Smooth muscle cell (in vitro differentiated cells): ENCODE results near the gene PYGM. TPM values are rescaled to one million over a fixed set of nuclear protein-coding genes. Genes with fewer than 3 reads are reported as not detected.

ENCODE experiments used
- DNase-seq: peaks from one replicate; lab custom pipeline; 2025; ENCODE audit not compliant: unreplicated experiment; lab: John Stamatoyannopoulos, UW
- H2AFZ ChIP-seq: fragments of 200-600 bp; sonication (generic); 2 replicates; pipeline ENCODE4 v1.6.0; 2016; ENCODE audit warnings: antibody characterized with exemption, low read depth, mild to moderate bottlenecking
- H3F3A ChIP-seq: fragments of 200-600 bp; sonication (generic); 2 replicates; pipeline ENCODE4 v1.6.0; 2017; ENCODE audit warnings: antibody characterized with exemption, low read depth
- H3K27ac ChIP-seq: fragments of 200-600 bp; sonication (generic); 2 replicates; pipeline ENCODE4 v1.5.1; 2016; ENCODE audit warnings: low read depth, mild to moderate bottlenecking
- H3K27me3 ChIP-seq: fragments of 200-600 bp; sonication (generic); 2 replicates; pipeline ENCODE4 v1.6.1; 2016; ENCODE audit warnings: low read depth, mild to moderate bottlenecking
- H3K36me3 ChIP-seq: fragments of 200-600 bp; sonication (generic); 2 replicates; pipeline ENCODE4 v1.5.1; 2016; ENCODE audit warnings: low read depth
- H3K4me1 ChIP-seq: fragments of 200-600 bp; sonication (generic); 2 replicates; pipeline ENCODE4 v1.5.1; 2016; ENCODE audit warnings: low read depth
- H3K4me2 ChIP-seq: fragments of 200-600 bp; sonication (generic); 2 replicates; pipeline ENCODE4 v1.6.0; 2016; ENCODE audit warnings: mild to moderate bottlenecking
- H3K4me3 ChIP-seq: fragments of 200-600 bp; sonication (generic); 2 replicates; pipeline ENCODE4 v1.5.1; 2016; ENCODE audit warnings: mild to moderate bottlenecking
- H3K79me2 ChIP-seq: fragments of 200-600 bp; sonication (generic); 2 replicates; pipeline ENCODE4 v1.6.0; 2016; ENCODE audit warnings: low read depth, mild to moderate bottlenecking
- H3K9ac ChIP-seq: fragments of 200-600 bp; sonication (generic); 2 replicates; pipeline ENCODE4 v1.6.0; 2016; ENCODE audit warnings: low read depth
- H3K9me3 ChIP-seq: fragments of 200-600 bp; sonication (generic); replicated peaks from 2 replicates; pipeline ENCODE4 v1.5.1; 2016; ENCODE audit warnings: low read depth
- H4K20me1 ChIP-seq: fragments of 200-600 bp; sonication (generic); 2 replicates; pipeline ENCODE4 v1.6.0; 2016; ENCODE audit warnings: low read depth
- WGBS: methylation state at CpG from one replicate; pipeline ENCODE4 v1.1.7; 2016; ENCODE audit warnings: low lambda C conversion rate; 5-methylcytosine and 5-hydroxymethylcytosine counted together
- polyA plus RNA-seq: library from polyadenylated mRNA; unstranded; fragments of >200 nt; fragmentation: Nextera tagmentation; extraction: Ambion mirVana; gene quantifications from 2 replicates; pipeline ENCODE4 v1.2.1, GENCODE V29; 2016
- total RNA-seq: library from RNA; depleted of rRNA; stranded (reverse); fragments of >200 nt; gene quantifications from 2 replicates; pipeline ENCODE4 v1.2.3, GENCODE V29; 2014
- TF ChIP-seq, protein P1 (sequence below): fragments of 200-600 bp; sonication (generic); IDR thresholded peaks from 2 replicates; pipeline ENCODE4 v1.5.1; 2017; ENCODE audit warnings: borderline replicate concordance, mild to moderate bottlenecking, antibody characterized with exemption; ENCODE audit not compliant: insufficient read depth, poor library complexity, severe bottlenecking

Gene PYGM
- total and polyA plus RNA-seq, 2 experiments from 2014 or later: 1.1 to 2.2 TPM

DNA sequence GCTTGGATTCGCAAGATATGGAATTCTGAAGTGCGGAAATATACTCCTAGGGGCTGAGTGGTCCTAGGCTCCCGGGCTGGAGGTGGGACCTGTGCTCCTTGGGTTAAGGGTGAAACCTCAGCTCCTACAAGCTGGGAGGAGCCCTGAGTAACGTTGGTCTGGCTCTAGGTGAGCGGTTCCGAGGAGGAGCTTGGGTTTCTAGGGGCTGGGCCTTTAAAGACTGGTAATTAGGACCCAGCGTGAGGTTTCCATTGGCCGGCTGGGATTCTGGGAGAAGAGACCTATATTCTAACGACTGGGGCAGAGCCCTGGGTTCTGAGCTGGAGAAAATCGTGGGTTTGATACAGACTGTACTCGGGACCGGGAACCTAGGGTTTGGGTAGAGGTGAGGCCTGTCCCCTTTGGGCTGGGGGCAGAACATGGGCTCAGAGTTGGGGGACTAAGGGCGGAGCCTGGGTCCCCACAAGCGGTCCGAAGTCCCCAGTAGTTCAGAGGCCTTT, 44.1 kb upstream of the PYGM start:
- Histone ChIP-seq H3K27me3 (no peaks in the 10 kb centered on the region), H3K36me3 (no peaks in the 10 kb centered on the region), H3K27ac (peak overlapping the region; percentile 92), H3K4me3 (peak overlapping the region; percentile 87), H3F3A (peaks cover 7% of the 10 kb centered on the region), H3K9me3 (no peaks in the 10 kb centered on the region), H3K4me1 (peaks cover 12% of the 10 kb centered on the region), H3K9ac (peak overlapping the region; percentile 94), H4K20me1 (peaks cover 3% of the 10 kb centered on the region), H3K4me2 (peak overlapping the region; percentile 98), H2AFZ (no peak overlapping the region), H3K79me2 (no peaks in the 10 kb centered on the region)
- DNase-seq: no peak
- 42% methylated on average over 15 of the region's 15 CpGs for WGBS
- TF ChIP-seq, protein P1, sequence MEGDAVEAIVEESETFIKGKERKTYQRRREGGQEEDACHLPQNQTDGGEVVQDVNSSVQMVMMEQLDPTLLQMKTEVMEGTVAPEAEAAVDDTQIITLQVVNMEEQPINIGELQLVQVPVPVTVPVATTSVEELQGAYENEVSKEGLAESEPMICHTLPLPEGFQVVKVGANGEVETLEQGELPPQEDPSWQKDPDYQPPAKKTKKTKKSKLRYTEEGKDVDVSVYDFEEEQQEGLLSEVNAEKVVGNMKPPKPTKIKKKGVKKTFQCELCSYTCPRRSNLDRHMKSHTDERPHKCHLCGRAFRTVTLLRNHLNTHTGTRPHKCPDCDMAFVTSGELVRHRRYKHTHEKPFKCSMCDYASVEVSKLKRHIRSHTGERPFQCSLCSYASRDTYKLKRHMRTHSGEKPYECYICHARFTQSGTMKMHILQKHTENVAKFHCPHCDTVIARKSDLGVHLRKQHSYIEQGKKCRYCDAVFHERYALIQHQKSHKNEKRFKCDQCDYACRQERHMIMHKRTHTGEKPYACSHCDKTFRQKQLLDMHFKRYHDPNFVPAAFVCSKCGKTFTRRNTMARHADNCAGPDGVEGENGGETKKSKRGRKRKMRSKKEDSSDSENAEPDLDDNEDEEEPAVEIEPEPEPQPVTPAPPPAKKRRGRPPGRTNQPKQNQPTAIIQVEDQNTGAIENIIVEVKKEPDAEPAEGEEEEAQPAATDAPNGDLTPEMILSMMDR: no peak

DNA sequence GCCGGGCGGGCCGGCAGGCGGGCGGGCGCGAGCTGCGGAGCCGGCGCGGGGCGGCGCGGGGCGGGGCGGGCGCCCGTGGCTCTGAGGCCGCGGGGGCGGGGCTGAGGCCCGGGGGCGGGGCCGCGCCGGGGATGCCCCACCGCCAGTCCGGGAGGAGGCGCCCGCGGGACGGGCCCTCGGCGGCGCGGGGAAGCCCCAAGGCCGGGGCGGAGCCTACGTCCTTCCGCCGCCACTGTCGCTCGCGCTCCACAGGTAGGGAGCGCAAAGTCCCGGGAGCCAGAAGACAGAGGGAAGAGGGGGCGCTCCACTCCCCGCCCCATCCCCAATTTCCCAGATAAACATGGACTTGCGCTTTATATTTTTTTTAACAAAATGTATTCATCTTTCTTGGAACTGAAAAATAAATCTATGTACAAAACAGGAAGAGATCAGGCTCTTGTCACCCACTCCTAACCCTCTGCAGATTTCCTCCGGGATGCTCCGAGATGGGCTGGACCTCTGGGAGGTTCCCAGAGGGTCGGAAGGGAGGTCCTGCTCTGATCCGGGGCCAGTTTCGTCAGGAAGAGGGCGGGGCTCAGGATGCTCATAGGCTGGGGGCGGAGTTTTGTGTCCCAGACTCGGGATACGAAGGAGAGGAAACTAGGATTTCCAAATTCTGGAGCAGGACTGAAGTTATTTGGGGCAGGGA, 43.5 kb upstream of the PYGM start, which contains the start of gene MAP4K2:
TSS of gene MAP4K2 (minus strand) at position 57 of the 688 bp plus-strand sequence. CDS start 65 bp downstream, outside the sequence.
- H3K27ac ChIP-seq: peak within 1 kb of the TSS; percentile 92
- no peaks in the 10 kb centered on the region for H3K36me3 ChIP-seq
- no peaks in the 10 kb centered on the region for H3K79me2 ChIP-seq
- peaks cover 12% of the 10 kb centered on the region for H3K4me1 ChIP-seq
- peak within 1 kb of the TSS; percentile 87 for H3K4me3 ChIP-seq
- peaks cover 7% of the 10 kb centered on the region for H3F3A ChIP-seq
- peaks cover under 1% of the 10 kb centered on the region for H4K20me1 ChIP-seq
- peak within 1 kb of the TSS; percentile 80 for H2AFZ ChIP-seq
- H3K4me2 ChIP-seq: peak within 1 kb of the TSS; percentile 98
- peak within 1 kb of the TSS; percentile 94 for H3K9ac ChIP-seq
- under 1% methylated on average over 46 of the region's 58 CpGs for WGBS
- DNase-seq: peak; percentile 46
- TF ChIP-seq, protein P1: peak; percentile 24
- no peaks in the 10 kb centered on the region for H3K27me3 ChIP-seq
- no peaks in the 10 kb centered on the region for H3K9me3 ChIP-seq

DNA sequence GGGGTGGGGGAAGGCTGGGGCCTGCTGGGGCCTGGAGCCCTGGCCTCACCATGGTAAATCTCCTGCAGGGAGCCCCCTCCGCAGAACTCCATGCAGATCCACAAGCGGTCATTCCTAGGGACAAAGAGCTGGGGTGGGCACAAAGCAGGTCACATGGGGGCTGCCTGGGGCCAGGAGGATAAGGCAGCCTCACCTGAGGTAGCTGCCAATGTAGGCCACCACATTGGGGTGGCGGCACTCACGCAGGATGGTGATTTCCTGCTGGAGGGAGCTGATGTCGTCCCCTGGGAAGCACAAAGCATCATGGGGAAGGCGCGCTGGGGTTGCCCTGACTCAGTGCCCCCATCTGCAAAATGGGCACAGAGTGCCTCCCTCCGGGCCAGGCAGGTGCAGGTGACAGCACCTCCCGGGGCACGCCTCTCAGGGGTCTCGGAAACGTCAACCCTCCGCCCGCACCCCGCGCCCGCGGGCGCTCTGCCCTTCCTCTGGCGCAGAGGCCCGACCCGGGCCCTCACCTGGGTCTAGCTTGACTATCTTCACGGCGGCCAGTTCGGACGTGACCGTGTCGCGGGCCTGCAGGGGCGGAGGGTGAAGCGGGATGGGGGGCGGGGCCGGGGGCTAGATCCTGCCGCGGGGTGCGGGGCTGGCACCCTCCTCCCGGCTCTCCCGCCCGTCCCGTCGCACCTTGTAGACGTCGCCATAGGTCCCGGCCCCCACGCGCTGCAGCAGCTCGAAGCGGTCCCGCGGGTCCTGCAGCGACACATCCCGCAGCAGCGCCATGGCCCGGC, 42.8 kb upstream of the PYGM start:
- no peak overlapping the region for H3K9ac ChIP-seq
- H3F3A ChIP-seq: peaks cover 7% of the 10 kb centered on the region
- TF ChIP-seq, protein P1: no peak
- H3K27me3 ChIP-seq: no peaks in the 10 kb centered on the region
- H3K4me2 ChIP-seq: peak overlapping the region; percentile 85
- WGBS: 22% methylated on average over 29 of the region's 54 CpGs
- peak overlapping the region; percentile 24 for H2AFZ ChIP-seq
- no peaks in the 10 kb centered on the region for H3K9me3 ChIP-seq
- no peaks in the 10 kb centered on the region for H3K79me2 ChIP-seq
- no peaks in the 10 kb centered on the region for H4K20me1 ChIP-seq
- H3K4me1 ChIP-seq: peaks cover 12% of the 10 kb centered on the region
- H3K36me3 ChIP-seq: no peaks in the 10 kb centered on the region
- no peak overlapping the region for H3K27ac ChIP-seq
- DNase-seq: no peak
- H3K4me3 ChIP-seq: peak overlapping the region; percentile 87
